Uterus (tissue), 2 donors: ENCODE results near the gene CHST15.

Experiments used
- CTCF ChIP-seq, 4 experiments: fragments of 200-600 bp in 2 of 4; fragments of 450-650 bp in 2 of 4; sonication (generic) in 2 of 4; IDR thresholded peaks; one replicate each; pipeline ENCODE4 v1.5.1; 2016 to 2019; ENCODE audit warnings: antibody characterized with exemption in 4 of 4, mild to moderate bottlenecking in 2 of 4, moderate library complexity in 1 of 4
- POLR2A ChIP-seq, 2 donors: fragments of 450-650 bp; IDR thresholded peaks; one replicate each; pipeline ENCODE4 v1.6.1; 2016; ENCODE audit warnings: antibody characterized with exemption in 2 of 2, mild to moderate bottlenecking in 1 of 2, moderate library complexity in 1 of 2

- peak; percentile 27 to 47 (median 30) for TF ChIP-seq CTCF (IDR thresholded peaks at IDR 0.05)
- no peak for TF ChIP-seq POLR2A (IDR thresholded peaks at IDR 0.05)
Observed at GRCh38 chr10:123995461-123996131, 97.8 kb downstream of the CHST15 start.
